ENCODE measurements around the gene C2orf80.
"Not testable (repeated sequence)": the region's sequence is repeated elsewhere in the genome, so short reads cannot be mapped to it uniquely, and the experiment has no call there.

The C2orf80 gene

GRCh38 chr2:208130712-208131110 is 59.1 kb downstream of the C2orf80 start:
- DNase-seq = no peak

DNA sequence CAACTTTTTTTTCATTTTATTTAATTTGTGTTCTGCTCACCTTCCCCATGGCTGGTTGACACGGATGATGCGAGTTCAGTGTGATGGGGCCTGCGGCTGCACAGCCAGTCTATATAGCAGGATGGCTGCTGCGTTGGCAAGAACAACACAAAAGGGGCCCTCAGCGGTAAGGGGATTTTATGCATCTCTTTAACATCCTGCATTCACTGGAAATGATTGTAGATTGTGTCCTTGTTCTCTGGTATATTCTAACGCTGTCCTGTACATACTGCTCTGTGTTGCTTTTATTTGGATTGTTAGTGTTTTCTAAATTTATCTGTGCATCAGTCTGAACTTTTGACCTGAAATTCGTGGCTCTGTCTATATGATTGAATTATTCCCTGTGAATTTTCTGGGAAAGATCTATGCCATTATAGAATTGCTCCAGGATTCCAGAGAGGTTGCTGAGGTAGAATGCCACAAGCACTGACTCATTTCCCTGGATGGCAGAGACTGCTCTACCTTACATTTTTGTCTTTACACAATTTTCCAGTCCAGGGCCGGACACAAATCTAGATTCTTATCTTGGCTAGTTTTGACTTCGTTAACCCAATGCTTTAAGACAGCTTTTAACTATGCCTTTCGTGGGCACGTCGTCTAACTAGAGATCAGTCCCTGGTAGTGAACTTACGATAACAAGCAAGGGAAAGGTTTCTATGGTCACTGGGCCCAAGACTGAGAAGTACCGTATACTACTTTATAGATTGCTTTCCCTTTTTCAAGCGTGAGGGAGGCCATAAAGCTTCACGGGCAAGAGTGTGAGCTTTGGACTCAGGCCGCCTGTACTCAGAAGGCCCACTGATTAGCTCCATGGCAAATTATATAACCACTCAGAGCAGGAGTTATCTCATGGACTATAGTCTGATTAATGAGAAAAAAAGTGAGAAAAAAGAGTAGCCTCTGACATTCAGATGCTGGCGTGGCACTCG is 59.8 kb downstream of the C2orf80 start, which contains the start of gene CRYGC:
CRYGC (minus strand) TSS at position 85 of the 968 bp plus-strand sequence; CDS start at position 49, 36 bp downstream.
- DNase-seq = no peak

GRCh38 chr2:208128136-208128535 is 61.7 kb downstream of the C2orf80 start:
- no peak for DNase-seq

GRCh38 chr2:208127090-208127489 is 62.7 kb downstream of the C2orf80 start:
- no peak for DNase-seq

GRCh38 chr2:208125251-208125650 is 64.6 kb downstream of the C2orf80 start:
- no peak for DNase-seq

DNA sequence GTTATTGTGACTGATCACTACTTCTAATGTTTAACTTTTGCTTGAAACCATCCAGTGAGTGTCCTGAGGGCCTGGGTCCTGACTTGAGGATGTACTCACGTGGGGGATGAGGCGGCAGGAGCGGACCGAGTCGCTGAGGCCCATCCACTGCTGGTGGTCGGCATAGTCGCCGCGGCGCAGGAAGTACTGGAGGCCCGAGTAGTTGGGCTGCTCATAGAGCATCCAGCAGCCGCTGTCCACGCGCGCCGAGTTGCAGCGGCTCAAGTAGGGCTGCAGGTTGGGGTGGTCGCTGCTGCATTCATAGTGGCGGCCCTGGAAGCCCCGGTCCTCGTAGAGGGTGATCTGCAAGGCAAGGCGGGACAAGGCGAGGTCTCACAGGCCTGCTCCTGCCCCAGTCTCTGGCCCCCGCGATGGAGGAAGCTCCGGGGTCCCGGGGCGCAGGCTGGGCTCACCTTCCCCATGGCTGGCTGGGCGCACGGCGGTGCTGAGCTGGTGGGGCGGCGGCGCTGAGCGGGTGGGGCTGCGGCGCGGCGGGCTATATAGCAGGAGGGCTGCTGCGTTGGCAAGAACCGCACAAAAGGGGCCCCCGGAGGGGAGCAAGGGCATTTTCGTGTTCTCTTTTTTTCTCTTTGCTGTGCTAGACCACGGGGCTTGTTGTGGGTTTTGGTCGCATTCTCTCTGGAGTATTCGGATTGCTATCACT is 65.7 kb downstream of the C2orf80 start, which contains the start of gene CRYGD:
CRYGD (minus strand) TSS at position 512 of the 703 bp plus-strand sequence; CDS start at position 461, 51 bp downstream.
- not testable (repeated sequence) for DNase-seq

DNA sequence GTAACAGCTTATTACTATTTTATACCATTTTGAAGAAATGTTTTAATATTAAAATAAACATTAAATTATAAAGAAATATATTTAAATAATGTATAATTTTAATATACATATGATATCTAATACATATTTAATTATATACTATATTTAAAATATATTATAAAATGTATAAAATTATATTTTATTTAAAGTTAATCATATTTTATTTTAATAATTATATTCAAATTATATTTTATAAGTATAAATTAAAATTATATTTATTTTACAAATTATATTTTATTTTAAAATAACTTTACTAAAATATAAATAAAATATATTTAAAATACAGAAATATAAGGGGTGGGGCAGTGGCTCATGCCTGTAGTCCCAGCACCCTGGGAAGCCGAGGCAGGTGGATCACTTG is 67.6 kb downstream of the C2orf80 start:
- no peak for DNase-seq

DNA sequence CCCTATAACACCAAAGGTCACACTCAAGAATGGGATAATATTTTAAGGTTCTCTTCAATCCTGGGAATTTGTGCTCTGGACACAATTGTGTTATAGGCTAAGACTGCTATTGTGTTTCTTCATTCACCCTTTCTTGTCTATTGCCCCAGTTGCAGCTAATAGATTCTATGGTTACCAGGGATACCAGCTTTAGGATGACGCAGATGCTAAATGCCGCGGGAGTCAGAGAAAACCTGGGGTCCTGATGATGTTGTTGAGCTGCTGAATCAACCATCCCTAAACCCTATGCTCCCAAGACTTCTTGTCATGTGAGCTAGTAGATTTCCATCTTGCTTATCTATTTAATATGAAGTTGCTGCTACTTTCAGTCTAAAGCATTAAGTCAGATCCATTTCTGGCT is 70.9 kb downstream of the C2orf80 start:
- no peak for DNase-seq

DNA sequence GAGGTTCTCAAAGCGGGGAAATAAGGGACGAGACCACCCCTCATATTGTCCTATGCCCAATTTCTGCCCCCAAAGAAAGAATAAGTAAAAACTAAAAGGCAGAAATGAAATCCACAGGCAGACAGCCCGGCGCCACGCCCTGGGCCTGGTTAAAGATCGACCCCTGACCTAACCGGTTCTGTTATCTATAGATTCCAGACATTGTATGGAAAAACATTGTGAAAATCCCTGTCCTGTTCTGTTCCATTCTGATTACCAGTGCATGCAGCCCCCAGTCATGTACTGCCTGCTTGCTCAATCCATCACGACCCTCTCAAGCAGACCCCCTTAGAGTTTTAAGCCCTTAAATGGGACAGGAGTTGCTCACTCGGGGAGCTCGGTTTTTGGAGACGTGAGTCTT is 72.4 kb downstream of the C2orf80 start:
- not testable (repeated sequence) for DNase-seq
